Suprapubic skin (tissue), 4 donors: ENCODE measurements around the gene ASTN2. TPM values are rescaled to one million over a fixed set of nuclear protein-coding genes. Genes with fewer than 3 reads are reported as not detected.

Experiments used
- DNase-seq, 2 donors: peaks; one replicate each; pipeline ENCODE4 v3.0.0-alpha.2; 2019; ENCODE audit warnings: low spot score in 2 of 2
- H3K27ac ChIP-seq: fragments of 200-600 bp; sonication (generic); one replicate; pipeline ENCODE4 v1.5.1; 2019
- H3K27me3 ChIP-seq: fragments of 200-600 bp; sonication (generic); one replicate; pipeline ENCODE4 v1.5.1; 2019
- H3K36me3 ChIP-seq: fragments of 200-600 bp; sonication (generic); one replicate; pipeline ENCODE4 v1.5.1; 2019
- H3K4me1 ChIP-seq: fragments of 200-600 bp; sonication (generic); one replicate; pipeline ENCODE4 v1.5.1; 2019
- H3K4me3 ChIP-seq: fragments of 200-600 bp; sonication (generic); one replicate; pipeline ENCODE4 v1.5.1; 2019; ENCODE audit warnings: mild to moderate bottlenecking
- H3K9me3 ChIP-seq: fragments of 200-600 bp; sonication (generic); one replicate; pipeline ENCODE4 v1.5.1; 2019
- CTCF ChIP-seq, 2 donors: fragments of 200-600 bp in 1 of 2; fragments of 450-650 bp in 1 of 2; sonication (generic) in 1 of 2; IDR thresholded peaks; one replicate each; pipeline ENCODE4 v1.5.1; 2016 to 2019; ENCODE audit warnings: antibody characterized with exemption in 2 of 2, mild to moderate bottlenecking in 1 of 2, moderate library complexity in 1 of 2
- EP300 ChIP-seq: sonication (generic); formaldehyde crosslinking; IDR thresholded peaks from one replicate; pipeline ENCODE4 v1.6.1; 2017; ENCODE audit warnings: antibody characterized with exemption
- POLR2A ChIP-seq, 2 donors: fragments of 450-650 bp; IDR thresholded peaks; one replicate each; pipeline ENCODE4 v1.6.1; 2017; ENCODE audit warnings: antibody characterized with exemption in 2 of 2, mild to moderate bottlenecking in 2 of 2, moderate library complexity in 2 of 2
- POLR2AphosphoS5 ChIP-seq, 3 donors: sonication (generic); formaldehyde crosslinking; IDR thresholded peaks; one replicate each; pipeline ENCODE4 v1.6.1; 2017; ENCODE audit warnings: antibody characterized with exemption in 3 of 3
- WGBS: methylation state at CpG from one replicate; pipeline ENCODE4 v1.1.5; 2018; 5-methylcytosine and 5-hydroxymethylcytosine counted together
- total RNA-seq, 4 donors: library from RNA; depleted of rRNA; stranded (reverse); fragments of >200 nt; gene quantifications; one replicate each; pipeline ENCODE4 v1.1.0, GENCODE V29; 2016

The ASTN2 gene
- total RNA-seq, 4 donors from 2014 or later: 2.0 to 6.9 (median 3.8) TPM

- H3K36me3 ChIP-seq: no peaks in the 10 kb centered on the region
- no peak overlapping the region for H3K27ac ChIP-seq
- DNase-seq: no peak
- H3K9me3 ChIP-seq: no peaks in the 10 kb centered on the region
- TF ChIP-seq POLR2A (IDR thresholded peaks at IDR 0.05) (no peak), EP300 (no peak)
- H3K4me1 ChIP-seq: peaks cover 6% of the 10 kb centered on the region
- 80% methylated on average over 1 of the region's 1 CpG for WGBS
- H3K4me3 ChIP-seq: no peak overlapping the region
- H3K27me3 ChIP-seq: no peaks in the 10 kb centered on the region
Observed at GRCh38 chr9:117101008-117101407, 313.8 kb downstream of the ASTN2 start.

DNA sequence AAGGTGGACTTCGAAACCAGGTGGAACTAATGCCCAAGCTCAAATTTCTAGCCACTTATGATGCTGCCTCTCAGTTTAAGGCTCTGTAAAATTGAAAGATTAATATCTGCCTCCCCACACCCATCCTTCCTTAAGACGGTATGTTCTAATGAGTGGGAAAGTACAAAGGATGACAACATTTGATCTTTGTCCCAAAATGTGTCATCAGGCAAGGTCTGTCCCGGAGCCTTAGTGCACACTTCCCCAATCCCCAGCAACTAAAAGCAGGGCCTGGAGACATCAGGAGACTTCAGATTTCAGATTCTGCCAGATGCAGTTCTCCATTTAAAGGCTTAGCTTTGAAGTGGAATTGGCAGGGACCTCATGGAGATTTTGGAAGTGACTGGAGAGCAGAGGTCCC, 316.5 kb downstream of the ASTN2 start:
- 39% methylated on average over 3 of the region's 3 CpGs for WGBS
- H3K4me3 ChIP-seq: no peak overlapping the region

GRCh38 chr9:117097761-117098160, 317.1 kb downstream of the ASTN2 start:
- Histone ChIP-seq H3K27me3 (no peaks in the 10 kb centered on the region), H3K9me3 (no peaks in the 10 kb centered on the region), H3K4me1 (peaks cover 6% of the 10 kb centered on the region), H3K27ac (no peak overlapping the region), H3K4me3 (no peak overlapping the region), H3K36me3 (no peaks in the 10 kb centered on the region)
- 70% methylated on average over 3 of the region's 3 CpGs for WGBS
- DNase-seq: no peak
- no peak for TF ChIP-seq EP300
- no peak for TF ChIP-seq POLR2A (IDR thresholded peaks at IDR 0.05)
- no peak for TF ChIP-seq CTCF (IDR thresholded peaks at IDR 0.05)
- TF ChIP-seq POLR2AphosphoS5 (IDR thresholded peaks at IDR 0.05): no peak

More for the DNA sequence above, 316.5 kb downstream of the ASTN2 start:
- no peak for DNase-seq
- Histone ChIP-seq H3K36me3 (no peaks in the 10 kb centered on the region), H3K27me3 (no peaks in the 10 kb centered on the region), H3K27ac (no peak overlapping the region), H3K4me1 (peaks cover 6% of the 10 kb centered on the region), H3K9me3 (no peaks in the 10 kb centered on the region)
- TF ChIP-seq POLR2A (IDR thresholded peaks at IDR 0.05) (no peak), CTCF (IDR thresholded peaks at IDR 0.05) (no peak), POLR2AphosphoS5 (IDR thresholded peaks at IDR 0.05) (no peak), EP300 (no peak)

- H3K4me1 ChIP-seq: peaks cover 6% of the 10 kb centered on the region
Observed at GRCh38 chr9:117096138-117096537, 318.7 kb downstream of the ASTN2 start.

GRCh38 chr9:117095081-117095480, 319.8 kb downstream of the ASTN2 start:
- WGBS: 77% methylated on average over 2 of the region's 2 CpGs
- DNase-seq: no peak
- Histone ChIP-seq H3K4me3 (no peak overlapping the region), H3K9me3 (no peaks in the 10 kb centered on the region), H3K27me3 (no peaks in the 10 kb centered on the region), H3K27ac (no peak overlapping the region), H3K36me3 (no peaks in the 10 kb centered on the region), H3K4me1 (peaks cover 6% of the 10 kb centered on the region)
- TF ChIP-seq CTCF (IDR thresholded peaks at IDR 0.05) (no peak), EP300 (no peak), POLR2AphosphoS5 (IDR thresholded peaks at IDR 0.05) (no peak), POLR2A (IDR thresholded peaks at IDR 0.05) (no peak)

More at GRCh38 chr9:117096138-117096537, 318.7 kb downstream of the ASTN2 start:
- DNase-seq: no peak
- WGBS: 92% methylated on average over 1 of the region's 1 CpG
- Histone ChIP-seq H3K36me3 (no peaks in the 10 kb centered on the region), H3K9me3 (no peaks in the 10 kb centered on the region), H3K4me3 (no peak overlapping the region), H3K27me3 (no peaks in the 10 kb centered on the region), H3K27ac (no peak overlapping the region)
- no peak for TF ChIP-seq EP300
- no peak for TF ChIP-seq CTCF (IDR thresholded peaks at IDR 0.05)
- no peak for TF ChIP-seq POLR2A (IDR thresholded peaks at IDR 0.05)
- no peak for TF ChIP-seq POLR2AphosphoS5 (IDR thresholded peaks at IDR 0.05)
